ENCODE results near the gene SPIB. TPM values are rescaled to one million over a fixed set of nuclear protein-coding genes. Genes with fewer than 3 reads are reported as not detected.

The SPIB gene
- 1 to 10 TPM in 1 of 6 donors, under 1 TPM in 3, not detected in 2; 0.13 to 2.1 (median 0.56) TPM for total RNA-seq

DNA sequence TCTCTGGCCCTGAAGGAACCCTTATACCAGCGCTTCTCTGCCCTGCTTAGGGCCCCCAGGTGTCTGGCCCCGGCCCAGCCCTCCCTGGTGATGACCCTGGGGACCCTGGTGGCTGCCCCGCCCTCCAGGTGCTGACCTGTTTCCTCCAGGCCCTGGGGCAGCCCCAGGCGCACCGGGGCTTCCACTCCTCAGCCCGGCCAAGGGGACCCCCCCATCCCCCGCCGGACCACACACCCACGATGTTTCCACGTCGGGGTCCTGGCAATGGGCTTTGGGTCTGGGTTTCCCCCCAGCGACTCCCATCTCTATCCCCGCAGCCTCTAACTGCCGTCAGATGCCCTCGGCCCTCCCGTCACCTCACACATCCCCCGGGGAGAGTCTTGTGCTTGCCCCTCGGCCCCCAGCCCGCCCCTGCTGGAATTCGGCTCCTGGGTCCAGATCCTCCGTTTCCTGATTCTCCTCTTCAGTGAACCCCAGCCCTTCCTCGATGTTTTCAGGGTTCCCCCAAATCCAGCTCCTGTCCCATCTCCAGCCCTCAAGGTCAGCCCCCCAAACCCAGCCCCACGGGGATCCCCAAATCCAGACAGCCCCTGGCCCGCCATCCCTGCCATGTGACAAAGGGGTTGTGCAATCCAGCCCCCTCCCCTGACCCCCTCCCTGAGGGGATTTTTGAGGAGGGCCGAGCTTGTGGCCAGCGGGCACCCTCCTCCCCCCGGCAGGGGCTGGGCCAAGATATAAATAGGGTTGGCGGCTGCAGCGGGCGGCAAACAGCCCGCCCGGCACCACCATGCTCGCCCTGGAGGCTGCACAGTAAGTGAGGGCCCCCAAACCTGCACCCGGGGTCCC, at the start of gene SPIB:
Gene SPIB, plus strand, starts transcription at position 763 of the 846 bp plus-strand sequence. Its CDS starts 25 bp downstream, at position 788.
- Histone ChIP-seq H3K36me3 (no peaks in the 10 kb centered on the region), H3K4me1 (peaks cover 0 to 15% (median 8%) of the 10 kb centered on the region in 4 donors), H3K27me3 (peaks cover 0 to 12% (median 5%) of the 10 kb centered on the region in 4 donors), H3K27ac (no peak within 1 kb of the TSS), H3K9me3 (no peaks in the 10 kb centered on the region), H3K4me3 (no peak within 1 kb of the TSS)
- peak in 1 of 2 donors; percentile 77 for DNase-seq
- WGBS, 2 donors: 30 to 35% methylated on average over 25 to 29 of the region's 34 CpGs
- TF ChIP-seq POLR2A (IDR thresholded peaks at IDR 0.05) (no peak), POLR2AphosphoS5 (IDR thresholded peaks at IDR 0.05) (no peak), EP300 (IDR thresholded peaks at IDR 0.05) (no peak)
- TF ChIP-seq, protein P1, sequence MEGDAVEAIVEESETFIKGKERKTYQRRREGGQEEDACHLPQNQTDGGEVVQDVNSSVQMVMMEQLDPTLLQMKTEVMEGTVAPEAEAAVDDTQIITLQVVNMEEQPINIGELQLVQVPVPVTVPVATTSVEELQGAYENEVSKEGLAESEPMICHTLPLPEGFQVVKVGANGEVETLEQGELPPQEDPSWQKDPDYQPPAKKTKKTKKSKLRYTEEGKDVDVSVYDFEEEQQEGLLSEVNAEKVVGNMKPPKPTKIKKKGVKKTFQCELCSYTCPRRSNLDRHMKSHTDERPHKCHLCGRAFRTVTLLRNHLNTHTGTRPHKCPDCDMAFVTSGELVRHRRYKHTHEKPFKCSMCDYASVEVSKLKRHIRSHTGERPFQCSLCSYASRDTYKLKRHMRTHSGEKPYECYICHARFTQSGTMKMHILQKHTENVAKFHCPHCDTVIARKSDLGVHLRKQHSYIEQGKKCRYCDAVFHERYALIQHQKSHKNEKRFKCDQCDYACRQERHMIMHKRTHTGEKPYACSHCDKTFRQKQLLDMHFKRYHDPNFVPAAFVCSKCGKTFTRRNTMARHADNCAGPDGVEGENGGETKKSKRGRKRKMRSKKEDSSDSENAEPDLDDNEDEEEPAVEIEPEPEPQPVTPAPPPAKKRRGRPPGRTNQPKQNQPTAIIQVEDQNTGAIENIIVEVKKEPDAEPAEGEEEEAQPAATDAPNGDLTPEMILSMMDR (IDR thresholded peaks at IDR 0.05): no peak
- no peak for ATAC-seq (ENCODE audit: low FRiP score in 2 of 2)

DNA sequence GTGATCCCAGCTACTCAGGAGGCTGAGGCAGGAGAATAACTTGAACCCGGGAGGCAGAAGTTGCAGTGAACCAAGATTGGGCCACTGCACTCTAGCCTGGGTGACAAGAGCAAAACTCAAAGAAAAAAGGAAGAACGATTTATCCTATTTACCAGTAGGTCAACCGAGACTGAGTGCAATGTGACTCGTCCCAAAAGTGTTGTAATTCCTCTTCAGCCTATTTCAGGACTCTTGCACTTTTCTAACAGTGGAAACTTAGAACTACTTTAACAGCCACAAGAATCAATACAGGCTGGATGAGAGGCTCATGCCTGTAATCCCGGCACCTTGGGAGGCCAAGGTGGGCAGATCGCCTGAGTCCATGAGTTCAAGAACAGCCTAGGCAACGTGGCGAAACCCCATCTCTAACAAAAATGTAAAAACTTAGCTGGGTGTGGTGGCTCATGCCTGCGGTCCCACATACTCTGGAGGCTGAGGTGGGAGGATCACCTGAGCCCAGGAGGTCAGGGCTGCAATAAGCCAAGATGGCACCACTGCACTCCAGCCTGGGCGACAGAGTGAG, 46.7 kb upstream of the SPIB start:
- Histone ChIP-seq H3K36me3 (no peaks in the 10 kb centered on the region), H3K9me3 (no peaks in the 10 kb centered on the region), H3K27ac (peak overlapping the region; percentile 40 to 80 (median 77)), H3K27me3 (no peaks in the 10 kb centered on the region), H3K4me1 (peaks cover 10 to 24% (median 14%) of the 10 kb centered on the region in 4 donors), H3K4me3 (no peak overlapping the region)
- TF ChIP-seq EP300 (IDR thresholded peaks at IDR 0.05): peak in 1 of 4 donors; percentile 88
- no peak for TF ChIP-seq POLR2AphosphoS5 (IDR thresholded peaks at IDR 0.05)
- no peak for TF ChIP-seq POLR2A (IDR thresholded peaks at IDR 0.05)
- TF ChIP-seq, protein P1 (IDR thresholded peaks at IDR 0.05): no peak
- WGBS, 2 donors: 51 to 69% methylated on average over 10 of the region's 10 CpGs
- peak in 1 of 2 donors; percentile 74 for DNase-seq
- no peak for ATAC-seq (ENCODE audit: low FRiP score in 2 of 2)

DNA sequence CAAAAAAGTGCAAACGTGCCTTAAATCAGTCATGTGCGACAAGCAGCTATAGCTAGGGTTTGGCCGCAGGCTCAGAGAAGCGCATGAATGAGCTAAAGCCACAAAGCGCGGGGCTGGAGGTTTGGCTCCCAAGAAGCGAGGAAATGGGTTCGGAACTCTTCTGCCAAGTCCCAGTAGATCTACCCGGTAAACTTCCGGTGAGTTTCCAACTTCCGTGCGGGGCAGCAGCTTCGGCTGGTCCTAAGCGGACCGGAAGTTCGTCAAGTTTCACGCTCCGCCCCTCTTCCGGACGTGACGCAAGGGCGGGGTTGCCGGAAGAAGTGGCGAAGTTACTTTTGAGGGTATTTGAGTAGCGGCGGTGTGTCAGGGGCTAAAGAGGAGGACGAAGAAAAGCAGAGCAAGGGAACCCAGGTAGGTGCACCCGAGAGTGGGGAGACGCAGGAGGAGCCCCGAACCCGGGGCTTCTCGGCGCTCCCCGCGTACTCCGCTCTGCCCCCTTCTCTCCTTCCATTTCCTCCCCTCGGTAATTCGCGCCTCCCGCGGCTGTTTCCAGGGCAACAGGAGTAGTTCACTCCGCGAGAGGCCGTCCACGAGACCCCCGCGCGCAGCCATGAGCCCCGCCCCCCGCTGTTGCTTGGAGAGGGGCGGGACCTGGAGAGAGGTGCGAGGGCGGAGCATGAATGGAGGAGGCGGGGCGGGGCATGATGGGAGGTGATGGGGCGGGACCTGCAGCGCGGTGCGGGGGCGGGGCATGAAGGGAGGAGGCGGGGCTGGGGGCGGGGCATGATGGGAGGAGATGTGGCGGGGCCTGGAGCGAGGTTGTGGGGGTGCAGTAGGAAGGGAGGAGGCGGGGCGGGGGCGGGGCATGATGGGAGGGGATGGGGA, 42.3 kb upstream of the SPIB start, which contains the start of gene NR1H2:
Gene NR1H2, plus strand, starts transcription at position 292 of the 885 bp plus-strand sequence. CDS start 1,149 bp downstream, outside the sequence.
- Histone ChIP-seq H3K9me3 (no peaks in the 10 kb centered on the region), H3K36me3 (peaks cover 8 to 43% (median 40%) of the 10 kb centered on the region in 4 donors), H3K27ac (peak within 1 kb of the TSS; percentile 97 to 99 (median 98)), H3K4me1 (peaks cover 9 to 35% (median 27%) of the 10 kb centered on the region in 4 donors), H3K4me3 (peak within 1 kb of the TSS; percentile 73 to 87 (median 78)), H3K27me3 (no peaks in the 10 kb centered on the region)
- TF ChIP-seq, protein P1 (IDR thresholded peaks at IDR 0.05): no peak
- TF ChIP-seq EP300 (IDR thresholded peaks at IDR 0.05): peak in 1 of 4 donors; percentile 79
- TF ChIP-seq POLR2A (IDR thresholded peaks at IDR 0.05): peak in 3 of 4 donors; percentile 61 to 93 (median 85)
- peak; percentile 90 to 98 for TF ChIP-seq POLR2AphosphoS5 (IDR thresholded peaks at IDR 0.05)
- 2 to 3% methylated on average over 47 to 52 of the region's 67 CpGs for WGBS, 2 donors
- DNase-seq (peak; percentile 94), ATAC-seq (ENCODE audit: low FRiP score in 2 of 2) (peak; percentile 96)

DNA sequence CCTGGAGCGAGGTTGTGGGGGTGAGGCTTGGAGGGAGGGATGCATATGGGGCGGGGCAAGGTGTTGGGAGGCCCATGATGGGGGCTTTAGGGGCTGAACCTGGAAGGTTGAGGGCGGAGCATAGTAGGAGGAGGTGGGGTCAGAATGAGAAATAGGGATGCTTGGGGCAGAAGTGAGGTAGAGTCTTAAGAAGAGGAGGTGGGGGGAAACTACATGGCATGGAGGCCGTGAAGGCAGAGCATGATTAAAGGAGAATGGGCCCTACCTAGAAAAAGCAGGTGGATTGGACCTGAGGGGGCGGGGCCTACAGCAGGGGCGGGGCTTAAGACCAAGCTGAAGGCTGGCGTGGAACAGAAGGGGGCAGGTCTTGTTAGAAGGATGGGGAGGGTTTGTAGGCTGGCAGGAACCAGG, 41.7 kb upstream of the SPIB start:
- no peaks in the 10 kb centered on the region for H3K27me3 ChIP-seq
- H3K4me1 ChIP-seq: peaks cover 9 to 35% (median 25%) of the 10 kb centered on the region in 4 donors
- peak in 1 of 2 donors; percentile 12 for ATAC-seq (ENCODE audit: low FRiP score in 2 of 2)
- H3K9me3 ChIP-seq: no peaks in the 10 kb centered on the region
- DNase-seq: peak in 1 of 2 donors; percentile 86
- peak overlapping the region; percentile 97 to 99 (median 98) for H3K27ac ChIP-seq
- peaks cover 13 to 49% (median 47%) of the 10 kb centered on the region in 4 donors for H3K36me3 ChIP-seq
- 53 to 59% methylated on average over 7 of the region's 7 CpGs for WGBS, 2 donors
- peak overlapping the region in 3 of 4 donors; percentile 73 to 87 (median 82) for H3K4me3 ChIP-seq
- TF ChIP-seq EP300 (IDR thresholded peaks at IDR 0.05): no peak
- no peak for TF ChIP-seq POLR2AphosphoS5 (IDR thresholded peaks at IDR 0.05)
- no peak for TF ChIP-seq POLR2A (IDR thresholded peaks at IDR 0.05)
- TF ChIP-seq, protein P1 (IDR thresholded peaks at IDR 0.05): no peak
